Suprapubic skin (tissue), 4 donors: ENCODE measurements around the gene GTF3C5. TPM values are rescaled to one million over a fixed set of nuclear protein-coding genes. Genes with fewer than 3 reads are reported as not detected.
"Not testable (repeated sequence)": the region's sequence is repeated elsewhere in the genome, so short reads cannot be mapped to it uniquely, and the experiment has no call there.

ENCODE experiments used
- DNase-seq, 2 donors: peaks; one replicate each; pipeline ENCODE4 v3.0.0-alpha.2; 2019; ENCODE audit warnings: low spot score in 2 of 2
- H3K27ac ChIP-seq: fragments of 200-600 bp; sonication (generic); one replicate; pipeline ENCODE4 v1.5.1; 2019
- H3K27me3 ChIP-seq: fragments of 200-600 bp; sonication (generic); one replicate; pipeline ENCODE4 v1.5.1; 2019
- H3K36me3 ChIP-seq: fragments of 200-600 bp; sonication (generic); one replicate; pipeline ENCODE4 v1.5.1; 2019
- H3K4me1 ChIP-seq: fragments of 200-600 bp; sonication (generic); one replicate; pipeline ENCODE4 v1.5.1; 2019
- H3K4me3 ChIP-seq: fragments of 200-600 bp; sonication (generic); one replicate; pipeline ENCODE4 v1.5.1; 2019; ENCODE audit warnings: mild to moderate bottlenecking
- H3K9me3 ChIP-seq: fragments of 200-600 bp; sonication (generic); one replicate; pipeline ENCODE4 v1.5.1; 2019
- CTCF ChIP-seq, 2 donors: fragments of 200-600 bp in 1 of 2; fragments of 450-650 bp in 1 of 2; sonication (generic) in 1 of 2; IDR thresholded peaks; one replicate each; pipeline ENCODE4 v1.5.1; 2016 to 2019; ENCODE audit warnings: antibody characterized with exemption in 2 of 2, mild to moderate bottlenecking in 1 of 2, moderate library complexity in 1 of 2
- EP300 ChIP-seq: sonication (generic); formaldehyde crosslinking; IDR thresholded peaks from one replicate; pipeline ENCODE4 v1.6.1; 2017; ENCODE audit warnings: antibody characterized with exemption
- POLR2A ChIP-seq, 2 donors: fragments of 450-650 bp; IDR thresholded peaks; one replicate each; pipeline ENCODE4 v1.6.1; 2017; ENCODE audit warnings: antibody characterized with exemption in 2 of 2, mild to moderate bottlenecking in 2 of 2, moderate library complexity in 2 of 2
- POLR2AphosphoS5 ChIP-seq, 3 donors: sonication (generic); formaldehyde crosslinking; IDR thresholded peaks; one replicate each; pipeline ENCODE4 v1.6.1; 2017; ENCODE audit warnings: antibody characterized with exemption in 3 of 3
- WGBS: methylation state at CpG from one replicate; pipeline ENCODE4 v1.1.5; 2018; 5-methylcytosine and 5-hydroxymethylcytosine counted together
- total RNA-seq, 4 donors: library from RNA; depleted of rRNA; stranded (reverse); fragments of >200 nt; gene quantifications; one replicate each; pipeline ENCODE4 v1.1.0, GENCODE V29; 2016

The GTF3C5 gene
- total RNA-seq, 4 donors from 2014 or later = 55.8 to 103 (median 63.1) TPM

- TF ChIP-seq POLR2AphosphoS5 (IDR thresholded peaks at IDR 0.05) (no peak), POLR2A (IDR thresholded peaks at IDR 0.05) (no peak), EP300 (no peak), CTCF (IDR thresholded peaks at IDR 0.05) (no peak)
- H3K27ac ChIP-seq = no peak overlapping the region
- H3K4me3 ChIP-seq = no peak overlapping the region
- no peak for DNase-seq
- 71% methylated on average over 6 of the region's 6 CpGs for WGBS
- no peaks in the 10 kb centered on the region for H3K9me3 ChIP-seq
- H3K4me1 ChIP-seq = peaks cover 41% of the 10 kb centered on the region
- no peaks in the 10 kb centered on the region for H3K27me3 ChIP-seq
- H3K36me3 ChIP-seq = peaks cover 29% of the 10 kb centered on the region
Observed at GRCh38 chr9:133060417-133060841, 29.6 kb downstream of the GTF3C5 start.

GRCh38 chr9:133061019-133061763, 30.4 kb downstream of the GTF3C5 start:
- H3K4me3 ChIP-seq, H3K27ac ChIP-seq, H3K27me3 ChIP-seq, H3K9me3 ChIP-seq, DNase-seq: not testable (repeated sequence)
- peaks cover 33% of the 10 kb centered on the region for H3K4me1 ChIP-seq
- 38% methylated on average over 11 of the region's 14 CpGs for WGBS
- H3K36me3 ChIP-seq = peaks cover 21% of the 10 kb centered on the region

- WGBS = no CpG with 5 or more reads among the region's 9 CpGs
- H3K27ac ChIP-seq = not testable (repeated sequence)
Observed at GRCh38 chr9:133061764-133062145, 31.0 kb downstream of the GTF3C5 start, which contains the start of gene CEL. Gene CEL (plus strand): TSS chr9:133061981. CDS start chr9:133062003, 22 bp downstream.

GRCh38 chr9:133062569-133062968, 31.8 kb downstream of the GTF3C5 start:
- DNase-seq, H3K27me3 ChIP-seq, H3K4me3 ChIP-seq, H3K36me3 ChIP-seq, H3K9me3 ChIP-seq, H3K27ac ChIP-seq: not testable (repeated sequence)
- WGBS = 48% methylated on average over 5 of the region's 8 CpGs
- peaks cover 24% of the 10 kb centered on the region for H3K4me1 ChIP-seq

More at GRCh38 chr9:133061764-133062145, 31.0 kb downstream of the GTF3C5 start, which contains the start of gene CEL:
- Histone ChIP-seq H3K4me1 (peaks cover 32% of the 10 kb centered on the region), H3K36me3 (peaks cover 15% of the 10 kb centered on the region)
- H3K27me3 ChIP-seq, H3K9me3 ChIP-seq, DNase-seq, H3K4me3 ChIP-seq: not testable (repeated sequence)

- peaks cover 2% of the 10 kb centered on the region for H3K36me3 ChIP-seq
- H3K27ac ChIP-seq = no peak overlapping the region
- no peak for TF ChIP-seq POLR2AphosphoS5 (IDR thresholded peaks at IDR 0.05)
- H3K4me1 ChIP-seq = peaks cover 21% of the 10 kb centered on the region
- WGBS = 84% methylated on average over 8 of the region's 8 CpGs
- no peaks in the 10 kb centered on the region for H3K27me3 ChIP-seq
- H3K4me3 ChIP-seq = no peak overlapping the region
- no peak for DNase-seq
- H3K9me3 ChIP-seq = no peaks in the 10 kb centered on the region
Observed at GRCh38 chr9:133063159-133063499, 32.3 kb downstream of the GTF3C5 start.

- peaks cover 21% of the 10 kb centered on the region for H3K4me1 ChIP-seq
- WGBS = 14% methylated on average over 2 of the region's 14 CpGs
- H3K27ac ChIP-seq = no peak overlapping the region
- no peaks in the 10 kb centered on the region for H3K9me3 ChIP-seq
- no peaks in the 10 kb centered on the region for H3K36me3 ChIP-seq
- no peaks in the 10 kb centered on the region for H3K27me3 ChIP-seq
- no peak overlapping the region for H3K4me3 ChIP-seq
- TF ChIP-seq POLR2AphosphoS5 (IDR thresholded peaks at IDR 0.05) (no peak), CTCF (IDR thresholded peaks at IDR 0.05) (no peak), EP300 (no peak), POLR2A (IDR thresholded peaks at IDR 0.05) (no peak)
- DNase-seq = no peak
Observed at GRCh38 chr9:133063500-133064231, 32.9 kb downstream of the GTF3C5 start.

- Histone ChIP-seq H3K4me1 (peaks cover 18% of the 10 kb centered on the region), H3K27me3 (no peaks in the 10 kb centered on the region), H3K36me3 (no peaks in the 10 kb centered on the region), H3K9me3 (no peaks in the 10 kb centered on the region), H3K4me3 (no peak overlapping the region), H3K27ac (no peak overlapping the region)
- TF ChIP-seq CTCF (IDR thresholded peaks at IDR 0.05) = no peak
- no peak for TF ChIP-seq POLR2A (IDR thresholded peaks at IDR 0.05)
- TF ChIP-seq POLR2AphosphoS5 (IDR thresholded peaks at IDR 0.05) = no peak
- no peak for TF ChIP-seq EP300
- WGBS = no CpG with 5 or more reads among the region's 30 CpGs
- DNase-seq = no peak
Observed at GRCh38 chr9:133064241-133065069, 33.7 kb downstream of the GTF3C5 start.
